Endothelial cell of umbilical vein (primary cell): Measurements from ENCODE around the gene FHIT. TPM values are rescaled to one million over a fixed set of nuclear protein-coding genes. Genes with fewer than 3 reads are reported as not detected.

Experiments
- BruUV-seq: library from RNA; stranded (reverse); fragments of 400-500 nt; replicated peaks from 2 replicates; lab custom pipeline; 2021; lab: Mats Ljungman, UMichigan
- CTCF ChIA-PET: fragments of 300-600, 350-600 bp; sonication (Branson Sonifier 250); formaldehyde crosslinking; loops from one replicate; lab custom pipeline; 2021; ENCODE audit warnings: antibody characterized with exemption, inconsistent platforms; lab: Charles Lee
- POLR2A ChIA-PET: fragments of 300-600, 350-600 bp; sonication (Branson Sonifier 250); formaldehyde crosslinking; loops from one replicate; lab custom pipeline; 2021; ENCODE audit warnings: antibody characterized with exemption, inconsistent platforms; lab: Charles Lee
- DNase-seq: peaks from one replicate; pipeline ENCODE4 v3.0.0-alpha.2; 2011; ENCODE audit warnings: low read depth, low spot score
- FAIRE-seq: peaks from 2 replicates; lab custom pipeline; 2011; peaks lifted over from hg19 to GRCh38; lab: Jason Lieb, UNC
- H2AFZ ChIP-seq: 2 replicates; pipeline ENCODE4 v1.6.0; 2012; ENCODE audit warnings: low read depth, low read length, control low read depth, inconsistent platforms
- H3K27ac ChIP-seq: 2 replicates; pipeline ENCODE4 v1.5.1; 2011; ENCODE audit warnings: low read depth, mild to moderate bottlenecking, control low read depth, low read length, moderate library complexity; ENCODE audit not compliant: insufficient read depth
- H3K27me3 ChIP-seq, 2 experiments: 2 replicates each; pipeline versions ENCODE4 v1.6.0 to v1.6.1; 2011; ENCODE audit warnings: low read length in 2 of 2, mixed read lengths in 1 of 2; ENCODE audit not compliant: control insufficient read depth in 2 of 2, insufficient read depth in 2 of 2
- H3K36me3 ChIP-seq, 2 experiments: 2 replicates in 1 of 2; 3 replicates in 1 of 2; pipeline ENCODE4 v1.5.1; 2011; ENCODE audit warnings: low read length in 2 of 2, mild to moderate bottlenecking in 1 of 2, moderate library complexity in 1 of 2; ENCODE audit not compliant: control insufficient read depth in 2 of 2, insufficient read depth in 2 of 2; ENCODE audit errors: extremely low read depth in 1 of 2
- H3K4me1 ChIP-seq: 3 replicates; pipeline ENCODE4 v1.5.1; 2011; ENCODE audit warnings: mild to moderate bottlenecking, low read length; ENCODE audit not compliant: control insufficient read depth, insufficient read depth; ENCODE audit errors: extremely low read depth
- H3K4me2 ChIP-seq: 2 replicates; pipeline ENCODE4 v1.6.1; 2011; ENCODE audit warnings: low read length, control low read depth, mixed read lengths; ENCODE audit not compliant: insufficient read depth
- H3K4me3 ChIP-seq, 3 experiments: fragments of 200-600 bp in 1 of 3; sonication (generic), shearing (Covaris generic) in 1 of 3; replicated peaks in 1 of 3; 2 replicates each; pipeline ENCODE4 v1.5.1; 2011 to 2016; ENCODE audit warnings: control low read depth in 3 of 3, low read length in 3 of 3, mild to moderate bottlenecking in 2 of 3, inconsistent platforms in 1 of 3, low read depth in 1 of 3, moderate library complexity in 1 of 3; ENCODE audit not compliant: insufficient read depth in 1 of 3
- H3K79me2 ChIP-seq: 2 replicates; pipeline ENCODE4 v1.6.0; 2012; ENCODE audit warnings: low read length, inconsistent platforms; ENCODE audit not compliant: control insufficient read depth, insufficient read depth
- H3K9ac ChIP-seq: replicated peaks from 2 replicates; pipeline ENCODE3; 2011; ENCODE audit warnings: low read length, control low read depth; ENCODE audit not compliant: insufficient read depth; ENCODE audit errors: extremely low read depth
- H3K9me1 ChIP-seq: replicated peaks from 3 replicates; pipeline ENCODE4 v1.6.0; 2011; ENCODE audit warnings: mild to moderate bottlenecking, low read length; ENCODE audit not compliant: control insufficient read depth, insufficient read depth; ENCODE audit errors: extremely low read depth
- H3K9me3 ChIP-seq: replicated peaks from 2 replicates; pipeline ENCODE4 v1.5.1; 2012; ENCODE audit warnings: low read length, inconsistent platforms; ENCODE audit not compliant: control insufficient read depth, insufficient read depth
- H4K20me1 ChIP-seq: replicated peaks from 2 replicates; pipeline ENCODE3; 2011; ENCODE audit warnings: mild to moderate bottlenecking, low read length; ENCODE audit not compliant: control insufficient read depth, insufficient read depth; ENCODE audit errors: extremely low read depth
- EZH2 ChIP-seq: IDR thresholded peaks from 2 replicates; pipeline ENCODE4 v1.6.1; 2012; ENCODE audit warnings: borderline replicate concordance, low read depth, mild to moderate bottlenecking, moderate library complexity, low read length, inconsistent platforms; ENCODE audit not compliant: severe bottlenecking
- FOS ChIP-seq: IDR thresholded peaks from 2 replicates; pipeline ENCODE4 v1.6.1; 2011; ENCODE audit warnings: mild to moderate bottlenecking, low read length, moderate library complexity, borderline replicate concordance; ENCODE audit not compliant: insufficient read depth
- GATA2 ChIP-seq: IDR thresholded peaks from 2 replicates; pipeline ENCODE4 v1.7.0; 2011; ENCODE audit warnings: low read depth, mild to moderate bottlenecking, moderate library complexity, mixed read lengths, low read length; ENCODE audit not compliant: insufficient read length, insufficient read depth
- JUN ChIP-seq: IDR thresholded peaks from 2 replicates; pipeline ENCODE4 v1.6.1; 2011; ENCODE audit warnings: borderline replicate concordance, low read depth; ENCODE audit not compliant: insufficient read length, insufficient read depth
- MYC ChIP-seq: IDR thresholded peaks from one replicate; pipeline ENCODE4 v1.6.1; 2011; ENCODE audit warnings: mild to moderate bottlenecking, low read depth, low read length
- POLR2A ChIP-seq: IDR thresholded peaks from 2 replicates; pipeline ENCODE4 v1.6.1; 2012; ENCODE audit warnings: low read depth, mild to moderate bottlenecking, control low read depth, low read length
- POLR2AphosphoS5 ChIP-seq: IDR thresholded peaks from 2 replicates; pipeline ENCODE4 v1.6.1; 2012; ENCODE audit warnings: low read depth, mild to moderate bottlenecking, control low read depth, low read length, moderate library complexity; ENCODE audit not compliant: insufficient read depth
- dilution Hi-C: fragments of 300-500 bp; cut with MboI; formaldehyde crosslinking; loops from one replicate; pipeline ENCODE4 v1.15.0; 2019; ENCODE audit warnings: low sequenced_read_pairs; ENCODE audit not compliant: extremely low pct_ligation_motif_present
- intact Hi-C: fragments of 100-400 bp; cut with micrococcal nuclease; formaldehyde crosslinking; loops from one replicate; pipeline ENCODE4 v1.10.0; 2022
- polyA plus RNA-seq, 4 experiments: library from polyadenylated mRNA; depleted of rRNA in 3 of 4; stranded (reverse) in 3 of 4; unstranded in 1 of 4; fragments of >200 nt; gene quantifications; 2 replicates each; pipeline versions ENCODE4 v1.2.1 to v1.2.3, GENCODE V29; 2011 to 2012; ENCODE audit warnings: missing spikeins in 1 of 4
- total RNA-seq: library from RNA; stranded (reverse); gene quantifications from 2 replicates; pipeline ENCODE4 v1.2.3, GENCODE V29; 2021
- TF ChIP-seq, protein P1 (sequence below): IDR thresholded peaks from 2 replicates; pipeline ENCODE4 v1.6.1; 2011; ENCODE audit not compliant: insufficient read depth, insufficient read length
- TF ChIP-seq, protein P2 (sequence below), 2 donors: IDR thresholded peaks; 1 replicate in 1 of 2; 2 replicates in 1 of 2; pipeline ENCODE4 v1.5.1; 2011; ENCODE audit warnings: low read length in 2 of 2, mild to moderate bottlenecking in 2 of 2, moderate library complexity in 2 of 2, control low read depth in 1 of 2, inconsistent platforms in 1 of 2, low read depth in 1 of 2; ENCODE audit not compliant: insufficient read depth in 1 of 2; ENCODE audit errors: extremely low read depth in 1 of 2

FHIT gene
- total and polyA plus RNA-seq, 2 donors (not counting 3 experiments of a cell fraction or from before 2014, with no cell fraction given), result 0.47 to 2.2 TPM

DNA sequence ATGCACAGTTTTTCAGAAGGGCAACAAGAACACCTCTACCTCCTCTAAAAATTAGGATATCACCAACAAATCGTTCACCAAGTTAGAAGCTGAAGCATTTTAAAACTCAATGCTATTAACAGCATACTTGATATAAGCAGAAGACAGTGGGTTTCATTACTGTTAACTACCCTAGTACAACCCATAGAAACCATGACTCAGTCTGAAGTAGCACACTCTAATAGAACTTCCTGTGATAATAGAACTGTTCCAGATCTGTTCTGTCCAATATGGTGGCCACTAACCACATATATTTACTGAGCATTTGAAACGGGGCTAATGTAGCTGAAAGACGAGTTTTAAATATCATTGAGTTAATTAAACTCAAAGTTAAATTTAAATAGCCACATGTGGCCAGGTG lies 1075.6 kb downstream of the FHIT start:
- H3K4me3 ChIP-seq, result no peak overlapping the region
- intact Hi-C loops, result no loop called here
- ChIA-PET POLR2A (no interaction called here), CTCF (no interaction called here)
- no peaks in the 10 kb centered on the region for H3K27me3 ChIP-seq
- no peaks in the 10 kb centered on the region for H3K36me3 ChIP-seq
- H3K9me3 ChIP-seq, result no peaks in the 10 kb centered on the region
- no peaks in the 10 kb centered on the region for H4K20me1 ChIP-seq
- no peaks in the 10 kb centered on the region for H3K79me2 ChIP-seq
- FAIRE-seq (no peak), DNase-seq (no peak)
- H3K9ac ChIP-seq, result no peak overlapping the region
- H3K9me1 ChIP-seq, result no peaks in the 10 kb centered on the region
- TF ChIP-seq, protein P1, sequence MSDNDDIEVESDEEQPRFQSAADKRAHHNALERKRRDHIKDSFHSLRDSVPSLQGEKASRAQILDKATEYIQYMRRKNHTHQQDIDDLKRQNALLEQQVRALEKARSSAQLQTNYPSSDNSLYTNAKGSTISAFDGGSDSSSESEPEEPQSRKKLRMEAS, result no peak
- TF ChIP-seq GATA2, result no peak
- H3K27ac ChIP-seq, result no peak overlapping the region
- no peaks in the 10 kb centered on the region for H3K4me1 ChIP-seq
- H2AFZ ChIP-seq, result no peak overlapping the region
- dilution Hi-C loops, result no loop called here
- no peak overlapping the region for H3K4me2 ChIP-seq
- BruUV-seq, result no TSS peak

DNA sequence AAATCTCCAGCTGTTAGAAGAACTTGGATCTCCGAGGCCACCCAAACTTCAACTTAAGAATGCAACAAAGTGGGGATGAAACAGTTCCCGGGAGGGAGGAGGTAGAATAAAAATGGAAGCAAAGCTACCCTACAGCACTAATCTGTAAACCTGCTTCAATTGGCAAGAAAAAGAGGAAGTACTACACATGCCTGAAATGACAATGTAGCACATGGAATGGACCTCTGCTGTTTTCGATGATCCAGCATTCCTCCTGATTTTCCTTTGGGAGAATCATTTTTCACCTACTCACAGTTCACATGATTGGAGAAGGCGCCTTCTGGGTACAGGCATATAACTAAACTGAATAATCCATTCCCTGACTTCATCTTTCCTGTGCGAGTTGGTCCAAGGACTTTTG lies 1081.5 kb downstream of the FHIT start:
- ChIA-PET CTCF (no interaction called here), POLR2A (no interaction called here)
- no peaks in the 10 kb centered on the region for H3K79me2 ChIP-seq
- no TSS peak for BruUV-seq
- peaks cover 2% of the 10 kb centered on the region for H3K9me3 ChIP-seq
- H3K27me3 ChIP-seq, result no peaks in the 10 kb centered on the region
- no peak overlapping the region for H3K27ac ChIP-seq
- no peak overlapping the region for H3K4me2 ChIP-seq
- no peak overlapping the region for H3K4me3 ChIP-seq
- H2AFZ ChIP-seq, result no peak overlapping the region
- H3K36me3 ChIP-seq, result no peaks in the 10 kb centered on the region
- intact Hi-C loops, result no loop called here
- DNase-seq (no peak), FAIRE-seq (no peak)
- TF ChIP-seq POLR2AphosphoS5 (no peak), POLR2A (no peak), EZH2 (no peak), JUN (no peak), MYC (no peak), FOS (no peak), GATA2 (no peak)
- TF ChIP-seq, protein P1, result no peak
- TF ChIP-seq, protein P2, sequence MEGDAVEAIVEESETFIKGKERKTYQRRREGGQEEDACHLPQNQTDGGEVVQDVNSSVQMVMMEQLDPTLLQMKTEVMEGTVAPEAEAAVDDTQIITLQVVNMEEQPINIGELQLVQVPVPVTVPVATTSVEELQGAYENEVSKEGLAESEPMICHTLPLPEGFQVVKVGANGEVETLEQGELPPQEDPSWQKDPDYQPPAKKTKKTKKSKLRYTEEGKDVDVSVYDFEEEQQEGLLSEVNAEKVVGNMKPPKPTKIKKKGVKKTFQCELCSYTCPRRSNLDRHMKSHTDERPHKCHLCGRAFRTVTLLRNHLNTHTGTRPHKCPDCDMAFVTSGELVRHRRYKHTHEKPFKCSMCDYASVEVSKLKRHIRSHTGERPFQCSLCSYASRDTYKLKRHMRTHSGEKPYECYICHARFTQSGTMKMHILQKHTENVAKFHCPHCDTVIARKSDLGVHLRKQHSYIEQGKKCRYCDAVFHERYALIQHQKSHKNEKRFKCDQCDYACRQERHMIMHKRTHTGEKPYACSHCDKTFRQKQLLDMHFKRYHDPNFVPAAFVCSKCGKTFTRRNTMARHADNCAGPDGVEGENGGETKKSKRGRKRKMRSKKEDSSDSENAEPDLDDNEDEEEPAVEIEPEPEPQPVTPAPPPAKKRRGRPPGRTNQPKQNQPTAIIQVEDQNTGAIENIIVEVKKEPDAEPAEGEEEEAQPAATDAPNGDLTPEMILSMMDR (IDR thresholded peaks at IDR 0.05; ENCODE audit: extremely low read depth in 1 of 2, insufficient read depth in 1 of 2, low read depth in 1 of 2, low read length in 2 of 2), result no peak
- H4K20me1 ChIP-seq, result no peaks in the 10 kb centered on the region
- dilution Hi-C loops, result no loop called here
- no peaks in the 10 kb centered on the region for H3K9me1 ChIP-seq
- H3K4me1 ChIP-seq, result no peaks in the 10 kb centered on the region
- no peak overlapping the region for H3K9ac ChIP-seq
